DMS53 (cell line): ENCODE data around the gene SH3BP1.
"Not testable (repeated sequence)": the region's sequence is repeated elsewhere in the genome, so short reads cannot be mapped to it uniquely, and the experiment has no call there.

ENCODE experiments used
- DNase-seq: peaks from one replicate; lab custom pipeline; 2025; lab: John Stamatoyannopoulos, UW

The SH3BP1 gene

DNA sequence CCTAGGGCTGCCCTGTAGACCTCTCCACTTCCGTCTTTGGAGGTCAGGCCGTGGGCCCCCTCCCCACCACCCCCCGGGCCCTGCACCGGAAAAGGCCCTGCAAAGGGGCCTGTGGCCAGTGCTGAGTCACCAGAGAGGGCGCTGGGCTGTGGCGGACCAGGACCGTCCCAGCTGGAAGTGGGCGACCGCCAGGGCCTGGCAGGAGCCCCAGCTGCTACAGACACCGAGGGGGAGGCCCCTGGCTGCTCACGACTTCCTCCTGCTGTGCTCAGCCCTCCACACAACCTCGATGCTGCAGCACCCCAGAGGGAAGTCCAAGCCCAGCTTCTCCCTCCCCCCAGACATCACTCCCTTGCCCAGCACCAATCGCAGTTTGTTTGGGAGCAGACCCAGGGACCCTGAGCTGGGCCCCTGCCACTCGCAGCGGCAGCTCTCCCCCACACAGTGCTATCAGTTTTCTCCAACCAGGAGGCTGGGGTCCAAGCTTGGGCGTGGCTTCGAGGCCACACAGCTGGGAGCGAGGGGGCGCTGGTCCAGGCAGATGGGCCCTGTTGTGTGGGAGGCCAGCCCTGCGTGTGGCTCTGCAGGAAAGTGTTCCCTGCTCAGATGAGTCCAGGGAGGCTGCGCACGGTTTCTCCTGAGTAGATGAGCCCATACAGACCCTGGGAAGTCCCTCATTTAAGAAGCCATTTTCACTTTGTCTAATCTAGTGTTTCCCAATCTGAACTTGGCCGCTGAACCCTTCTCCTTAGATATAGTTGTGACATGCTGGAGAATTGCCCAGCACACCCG, 5.6 kb upstream of the SH3BP1 start:
- DNase-seq = peak; percentile 52

DNA sequence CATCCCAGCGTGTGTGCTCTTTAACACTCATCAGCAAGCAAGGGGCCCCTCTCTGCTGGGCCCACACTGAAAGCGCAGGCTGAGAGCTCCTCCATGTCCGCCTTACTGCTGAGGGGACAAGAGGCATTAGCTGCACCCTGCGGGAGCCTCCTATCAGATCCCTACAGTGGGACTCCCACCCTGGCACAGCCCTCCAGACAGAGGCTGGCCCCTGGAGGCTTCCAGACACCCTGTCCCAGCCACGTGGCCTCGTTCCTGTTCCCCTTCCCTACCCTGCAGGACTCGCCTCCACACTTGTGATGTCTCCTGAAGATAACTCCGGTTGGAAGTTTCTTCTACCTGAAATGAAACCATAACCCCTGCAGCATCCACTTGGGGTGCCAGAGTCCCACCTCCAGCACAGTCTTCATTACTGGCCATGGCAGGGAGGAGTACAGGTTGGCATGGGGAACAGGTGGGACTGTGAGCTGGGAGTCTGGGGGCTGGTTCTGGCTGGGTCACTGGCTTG, 5.0 kb upstream of the SH3BP1 start:
- DNase-seq = no peak

DNA sequence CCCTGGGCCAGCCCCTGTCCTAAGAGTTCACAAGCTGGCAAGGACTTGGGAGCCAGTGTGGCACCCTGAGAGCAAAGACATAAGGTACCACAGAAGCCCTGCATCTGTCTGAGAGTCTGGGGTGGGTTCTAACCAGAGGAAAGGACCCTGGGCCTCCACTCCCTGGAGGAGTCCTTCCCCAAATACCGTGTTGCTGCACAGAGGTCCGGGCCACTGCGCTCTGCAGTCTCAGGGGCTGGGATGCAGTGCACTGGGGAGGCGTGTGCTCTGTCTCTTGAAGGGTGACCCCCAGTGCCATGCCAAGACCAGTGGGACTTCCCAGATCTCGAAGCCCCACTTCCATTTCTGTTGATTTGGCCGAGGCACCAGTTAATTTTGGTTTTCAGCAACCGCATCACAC, 4.3 kb upstream of the SH3BP1 start:
- no peak for DNase-seq

DNA sequence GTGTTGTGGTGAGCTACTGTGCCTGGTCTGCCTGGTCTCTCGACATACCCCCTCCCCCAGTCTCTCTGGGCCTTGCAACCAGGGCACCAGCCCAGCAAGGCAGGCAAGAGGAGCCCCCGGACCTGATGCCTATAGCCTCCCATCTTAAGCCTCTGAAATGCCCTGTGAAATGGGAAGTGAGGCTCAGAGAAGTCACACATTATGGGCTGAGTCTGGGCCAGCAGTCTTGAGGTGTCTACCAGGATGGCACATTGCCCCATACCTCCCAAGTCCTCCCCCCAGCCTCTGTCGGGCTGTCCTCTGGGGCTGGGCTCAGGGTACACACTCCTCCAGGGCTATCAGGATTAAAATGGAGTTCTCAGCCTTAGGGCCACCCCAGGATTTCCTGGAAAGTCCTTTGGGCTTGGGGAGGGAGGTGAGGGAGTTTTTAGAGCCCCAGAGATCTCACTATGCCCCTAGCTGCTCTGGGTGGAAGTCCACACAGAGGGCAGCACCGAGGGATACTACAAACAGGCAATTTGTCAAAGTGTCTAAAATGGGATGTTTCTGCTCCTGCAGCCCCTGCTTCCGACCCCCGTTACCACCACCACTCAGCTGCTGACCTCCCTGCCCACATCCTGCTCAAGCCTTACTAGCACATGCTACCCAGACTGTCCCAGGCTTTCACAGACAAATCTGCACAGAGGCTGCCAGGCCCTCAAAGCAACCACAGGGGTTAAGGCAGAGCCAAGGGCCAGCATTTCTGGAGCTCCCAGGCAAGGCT, 3.1 kb upstream of the SH3BP1 start:
- no peak for DNase-seq

DNA sequence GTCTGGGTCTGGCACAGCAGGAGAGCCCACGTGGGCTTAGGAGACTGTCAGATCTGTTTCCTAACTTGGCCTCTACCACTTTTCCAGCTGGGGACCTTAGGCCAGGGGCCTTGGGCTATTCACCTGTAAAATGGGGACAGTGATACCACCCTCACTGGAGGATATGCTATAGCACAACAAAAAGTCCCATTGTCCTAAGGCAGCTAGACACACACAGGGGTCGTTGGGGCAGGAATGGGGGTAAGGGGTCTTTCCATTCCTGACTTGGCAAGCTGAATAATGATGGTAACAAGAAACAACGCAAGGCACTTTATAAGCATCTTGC, 2.6 kb upstream of the SH3BP1 start:
- no peak for DNase-seq

DNA sequence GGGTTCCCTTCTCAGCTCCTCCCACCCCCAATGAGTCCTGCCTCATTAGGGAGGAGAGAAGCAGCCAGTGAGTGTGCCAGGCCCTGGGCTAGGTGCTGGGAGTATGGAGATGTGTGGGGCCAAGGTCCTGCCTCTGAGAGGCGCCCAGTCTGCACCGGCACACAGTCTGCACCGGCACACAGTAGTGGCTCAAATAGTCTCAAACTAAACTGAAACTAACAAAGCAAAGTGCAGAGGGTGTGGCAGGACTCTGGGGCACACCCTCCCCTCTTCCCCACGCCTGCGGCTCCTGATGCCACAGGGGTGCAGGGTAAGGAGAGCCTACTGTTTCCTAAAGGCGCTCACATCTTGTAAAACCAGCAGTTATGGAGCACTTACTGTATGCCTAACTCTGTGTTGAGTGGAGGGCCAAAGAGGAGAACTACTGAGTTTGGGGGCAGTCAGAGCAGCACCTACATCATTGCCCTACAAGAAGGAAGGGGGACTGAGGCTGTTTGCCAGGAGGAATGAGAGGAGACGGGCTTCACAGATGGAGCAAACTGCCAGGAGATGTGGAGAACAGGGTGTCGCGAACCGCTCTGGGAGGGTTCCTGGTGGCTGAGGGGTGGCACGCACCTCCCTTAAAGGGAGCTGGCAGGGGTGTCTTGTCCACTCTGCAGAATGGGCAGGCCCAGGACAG, 939 bp upstream of the SH3BP1 start:
- no peak for DNase-seq

DNA sequence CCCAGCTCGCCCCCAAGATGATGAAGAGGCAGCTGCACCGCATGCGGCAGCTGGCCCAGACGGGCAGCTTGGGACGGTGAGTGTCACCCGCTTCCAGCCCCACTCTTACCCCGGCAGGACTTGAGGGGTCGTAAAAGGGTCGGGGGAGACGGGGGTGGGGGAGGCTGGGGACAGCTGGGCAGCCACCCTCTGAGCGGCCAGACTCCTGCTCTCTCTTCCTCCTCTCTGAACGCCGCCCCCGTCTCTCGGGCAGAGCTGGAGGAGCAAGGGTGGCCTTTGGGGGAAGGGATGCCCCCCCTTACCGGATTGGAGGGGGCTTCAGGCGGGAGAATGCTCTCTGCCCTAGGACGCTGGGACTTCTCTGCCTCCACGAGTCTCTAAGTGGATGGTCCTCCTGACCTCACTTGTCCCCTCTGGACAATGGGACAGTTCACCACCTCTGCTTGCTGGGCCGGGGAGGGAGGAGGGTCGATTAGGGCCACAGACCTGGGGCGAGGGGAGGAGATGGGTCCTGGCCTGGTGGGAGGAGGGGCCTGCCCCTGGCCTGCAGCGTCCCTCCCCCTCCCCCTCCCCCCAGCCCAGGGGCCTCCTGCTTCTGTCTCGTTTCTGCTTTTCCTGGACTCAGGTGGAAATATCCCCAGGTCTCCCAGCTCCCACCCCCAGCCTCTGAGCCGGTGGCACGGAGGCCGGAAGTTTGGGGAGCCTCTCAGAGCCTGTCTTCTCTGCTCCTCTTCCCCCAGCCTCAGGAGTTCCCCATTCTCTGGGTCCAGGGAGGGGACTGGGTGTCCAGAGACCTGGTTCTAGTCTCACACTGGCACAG, 512 bp downstream of the SH3BP1 start:
- DNase-seq = peak; percentile 17

- DNase-seq = no peak
These were observed 1.4 kb downstream of the SH3BP1 start for GRCh38 chr22:37640591-37641560.

GRCh38 chr22:37641561-37641949, 2.1 kb downstream of the SH3BP1 start:
- no peak for DNase-seq

- DNase-seq = peak; percentile 62
These were observed 3.9 kb downstream of the SH3BP1 start for GRCh38 chr22:37643225-37643847.

GRCh38 chr22:37647317-37647716, 7.8 kb downstream of the SH3BP1 start:
- DNase-seq = no peak

- no peak for DNase-seq
These were observed 8.5 kb downstream of the SH3BP1 start for GRCh38 chr22:37647928-37648327.

DNA sequence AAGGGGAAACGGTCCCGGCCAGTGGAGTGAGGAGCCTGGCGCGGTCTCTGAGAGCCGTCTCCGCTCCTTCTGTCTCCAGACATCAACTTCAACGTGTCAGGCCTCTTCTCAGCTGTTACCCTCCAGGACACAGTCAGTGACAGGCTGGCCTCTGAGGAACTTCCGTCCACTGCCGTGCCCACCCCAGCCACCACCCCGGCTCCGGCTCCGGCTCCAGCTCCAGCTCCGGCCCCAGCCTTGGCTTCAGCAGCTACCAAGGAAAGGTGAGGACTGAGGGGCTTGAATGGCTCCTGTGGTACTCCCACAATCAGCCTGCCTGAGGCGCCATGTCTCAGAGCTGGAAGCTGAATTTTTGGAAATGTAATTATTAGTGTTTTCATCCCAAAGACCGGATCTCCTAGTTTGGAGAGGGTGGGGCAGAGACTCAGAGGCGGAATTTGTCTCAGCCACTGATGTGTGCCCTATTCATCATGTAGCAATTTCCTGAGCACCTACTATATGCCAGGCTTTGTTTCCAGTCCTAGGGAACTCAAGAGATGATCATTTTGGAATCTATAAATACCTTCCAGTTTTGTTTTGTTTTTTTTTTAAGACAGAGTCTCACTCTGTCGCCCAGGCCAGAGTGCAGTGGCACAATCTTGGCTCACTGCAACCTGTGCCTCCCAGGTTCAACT, 11.1 kb downstream of the SH3BP1 start:
- no peak for DNase-seq

DNA sequence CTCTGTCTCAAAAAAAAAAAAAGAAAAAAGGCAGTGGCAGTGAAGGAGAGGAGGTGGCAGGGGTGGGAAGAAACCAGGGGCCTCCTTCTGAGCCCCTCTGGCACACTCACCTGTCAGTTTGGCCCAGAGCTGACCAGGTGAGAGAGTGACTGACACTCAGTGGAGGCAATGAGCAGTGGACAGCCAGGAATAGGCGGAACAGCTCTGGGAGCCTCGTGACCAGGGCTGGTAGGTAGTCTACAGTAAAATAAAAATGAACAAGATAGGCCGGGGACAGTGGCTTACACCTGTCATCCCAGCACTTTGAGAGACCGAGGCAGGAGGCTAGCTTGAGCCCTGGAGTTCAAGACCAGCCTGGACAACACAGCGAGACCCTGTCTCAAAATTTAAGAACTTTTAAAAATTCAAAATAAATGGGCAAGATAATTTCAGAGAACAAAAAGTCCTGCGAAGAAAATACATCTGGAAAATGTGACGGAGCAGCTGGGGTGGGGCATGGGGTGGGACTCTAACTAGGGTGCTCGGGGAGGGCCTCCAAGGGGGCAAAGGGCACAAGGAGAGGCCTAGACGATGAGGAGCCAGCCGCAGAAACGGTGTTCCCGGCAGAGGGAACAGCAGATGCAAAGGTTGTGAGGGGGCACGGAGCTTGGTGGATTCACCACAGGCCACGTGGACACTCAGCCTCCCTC, 15.2 kb downstream of the SH3BP1 start:
- no peak for DNase-seq

GRCh38 chr22:37655252-37655563, 15.7 kb downstream of the SH3BP1 start:
- no peak for DNase-seq

DNA sequence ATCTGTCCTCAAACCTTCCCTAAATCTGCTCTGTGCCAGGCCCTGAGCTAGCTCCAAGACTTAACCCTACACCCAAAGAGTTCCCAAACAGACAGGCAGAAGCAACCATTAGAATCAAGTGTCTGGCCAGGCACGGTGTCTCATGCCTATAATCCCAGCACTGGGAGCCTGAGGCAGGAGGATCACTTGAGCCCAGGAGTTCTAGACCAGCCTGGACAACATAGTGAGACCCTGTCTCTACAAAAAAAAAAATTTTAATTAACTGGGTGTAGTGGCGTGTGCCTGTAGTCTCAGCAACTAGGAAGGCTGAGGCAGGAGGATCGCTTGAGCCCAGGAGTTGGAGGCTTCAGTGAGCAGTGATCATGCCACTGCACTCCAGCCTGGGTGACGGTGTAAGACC, 17.1 kb downstream of the SH3BP1 start:
- DNase-seq = not testable (repeated sequence)

DNA sequence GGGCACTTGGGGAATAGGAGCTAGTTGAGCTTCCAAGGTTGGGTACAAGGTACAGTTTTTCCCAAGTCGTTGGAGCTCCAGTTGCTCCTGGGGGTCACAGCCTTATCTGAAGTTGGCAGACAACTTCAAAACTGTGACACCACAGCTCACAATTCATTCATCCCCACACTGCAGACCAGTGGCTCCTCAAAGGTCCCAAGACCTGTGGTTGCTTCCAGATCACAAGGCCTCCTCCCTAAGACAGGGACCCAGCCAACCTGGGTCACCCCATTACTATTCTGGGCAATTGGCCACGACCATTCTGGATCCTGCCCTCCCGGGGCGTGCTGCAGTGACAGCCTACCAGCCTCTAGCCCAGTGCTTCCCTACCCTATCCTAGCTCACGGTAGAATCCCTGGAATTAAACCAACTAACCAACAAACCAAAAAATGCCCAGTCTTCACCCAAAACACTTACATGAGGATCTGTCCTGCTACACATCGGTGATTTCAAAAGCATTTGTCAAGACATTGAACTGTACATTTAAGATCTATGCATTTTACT, 18.2 kb downstream of the SH3BP1 start:
- peak; percentile 32 for DNase-seq

DNA sequence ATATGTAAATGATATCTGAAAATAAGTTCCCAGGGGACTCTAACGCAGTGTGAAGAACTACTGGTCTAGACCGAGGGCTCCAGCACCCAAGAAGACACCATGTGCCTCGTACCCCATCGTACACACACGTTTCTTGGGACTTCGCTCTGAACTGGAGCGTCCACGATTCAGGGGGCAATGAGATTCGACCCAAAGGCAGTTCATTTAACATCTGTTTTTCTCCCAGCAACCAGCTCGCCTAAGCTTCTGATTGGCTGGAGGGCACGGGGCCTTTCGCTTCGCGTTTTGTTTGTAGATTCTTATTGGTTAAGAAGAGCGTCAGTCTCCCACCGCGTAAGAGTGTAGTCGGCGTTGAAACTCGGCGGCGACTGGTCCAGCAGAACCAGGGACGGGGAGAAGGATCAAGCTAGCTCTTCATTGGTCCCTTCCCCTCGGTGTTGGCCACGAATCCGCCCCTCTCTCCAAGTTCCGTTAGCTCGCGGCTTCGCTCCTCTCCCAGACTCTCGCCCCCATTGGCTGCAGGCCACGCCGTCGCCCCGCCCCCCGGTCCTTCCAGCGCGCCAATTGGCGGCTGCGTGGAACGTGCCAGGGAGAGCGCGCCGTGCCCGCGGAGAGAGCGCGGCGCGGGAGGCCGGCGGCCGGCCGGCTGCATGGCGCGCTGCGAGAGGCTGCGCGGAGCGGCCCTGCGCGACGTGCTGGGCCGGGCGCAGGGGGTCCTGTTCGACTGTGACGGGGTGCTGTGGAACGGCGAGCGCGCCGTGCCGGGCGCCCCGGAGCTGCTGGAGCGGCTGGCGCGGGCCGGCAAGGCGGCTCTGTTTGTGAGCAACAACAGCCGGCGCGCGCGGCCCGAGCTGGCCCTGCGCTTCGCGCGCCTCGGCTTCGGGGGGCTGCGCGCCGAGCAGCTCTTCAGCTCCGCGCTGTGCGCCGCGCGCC, 18.9 kb downstream of the SH3BP1 start, which contains the start of gene PDXP:
PDXP (plus strand) TSS at position 591 of the 933 bp plus-strand sequence; CDS start at position 651, 60 bp downstream.
- peak; percentile 96 for DNase-seq
